Fibroblast of mammary gland (primary cell): ENCODE data around the gene SEMA3G.

Experiments
- DNase-seq: peaks from one replicate; pipeline ENCODE4 v3.0.0-alpha.2; 2010; ENCODE audit warnings: low read depth
- H3K4me3 ChIP-seq: 2 replicates; pipeline ENCODE4 v1.5.1; 2011; ENCODE audit warnings: low read depth, mild to moderate bottlenecking, low read length, moderate library complexity; ENCODE audit not compliant: control insufficient read depth
- CTCF ChIP-seq: conservative IDR thresholded peaks from 2 replicates; pipeline ENCODE4 v1.5.1; 2011; ENCODE audit warnings: low read depth, low read length, inconsistent platforms; ENCODE audit not compliant: control insufficient read depth, insufficient read depth

SEMA3G gene

GRCh38 chr3:52458770-52459545 is 14.1 kb upstream of the SEMA3G start:
- TF ChIP-seq CTCF: no peak
- DNase-seq: no peak
- no peak overlapping the region for H3K4me3 ChIP-seq

- no peak for TF ChIP-seq CTCF
- no peak for DNase-seq
- H3K4me3 ChIP-seq: no peak overlapping the region
These were observed 13.3 kb upstream of the SEMA3G start for GRCh38 chr3:52458031-52458760.

- no peak for TF ChIP-seq CTCF
- H3K4me3 ChIP-seq: peak overlapping the region; percentile 86
- no peak for DNase-seq
These were observed 11.9 kb upstream of the SEMA3G start for GRCh38 chr3:52456800-52457183.

- peak; percentile 28 for DNase-seq
- TF ChIP-seq CTCF: no peak
- peak overlapping the region; percentile 86 for H3K4me3 ChIP-seq
These were observed 11.4 kb upstream of the SEMA3G start for GRCh38 chr3:52456169-52456799.

- peak; percentile 57 for DNase-seq
- peak within 1 kb of the TSS; percentile 86 for H3K4me3 ChIP-seq
- no peak for TF ChIP-seq CTCF
These were observed 10.6 kb upstream of the SEMA3G start, which contains the start of gene NISCH for GRCh38 chr3:52455283-52456168. NISCH (plus strand) TSS chr3:52455604; CDS start chr3:52455642, 38 bp downstream.

- TF ChIP-seq CTCF: no peak
- H3K4me3 ChIP-seq: peak overlapping the region; percentile 52
- no peak for DNase-seq
These were observed 10.0 kb upstream of the SEMA3G start for GRCh38 chr3:52454938-52455282.
